NAMALWA (cell line): ENCODE data around the gene S100A9.

Experiments used
- DNase-seq: peaks from one replicate; pipeline ENCODE4 v3.0.0-alpha.2; 2015; ENCODE audit warnings: low spot score

The S100A9 gene

DNA sequence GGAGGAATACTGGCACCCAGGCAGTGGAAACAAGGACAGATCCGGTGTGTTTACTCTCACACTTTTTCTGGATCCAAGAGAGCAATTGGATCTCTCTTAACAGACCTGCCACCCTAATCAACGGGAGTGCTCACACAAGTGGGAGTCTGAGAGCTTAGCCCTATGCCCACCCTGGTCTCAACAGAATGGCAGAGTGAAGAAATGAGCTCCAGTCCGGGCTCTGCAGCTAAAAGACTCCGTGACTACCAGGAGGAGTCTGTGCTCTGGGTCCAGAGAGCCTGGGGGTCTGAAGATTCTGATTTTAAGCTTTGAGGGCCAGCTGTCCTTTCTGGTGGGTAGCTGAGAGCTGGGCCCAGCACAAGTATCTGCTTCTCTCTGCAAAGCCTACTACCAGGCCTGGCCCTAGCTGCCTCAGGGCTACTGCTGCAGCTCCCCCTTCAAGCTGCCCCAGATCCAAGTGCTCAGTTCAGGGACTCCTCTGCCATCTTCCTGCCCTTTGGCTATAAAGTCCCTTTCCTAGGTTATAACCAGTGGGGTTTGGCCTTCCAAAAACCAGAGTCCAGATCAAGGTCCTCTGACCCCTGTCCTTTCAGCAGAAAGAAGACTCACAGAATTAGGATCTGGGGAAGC is 3.9 kb downstream of the S100A9 start:
- DNase-seq, result no peak

DNA sequence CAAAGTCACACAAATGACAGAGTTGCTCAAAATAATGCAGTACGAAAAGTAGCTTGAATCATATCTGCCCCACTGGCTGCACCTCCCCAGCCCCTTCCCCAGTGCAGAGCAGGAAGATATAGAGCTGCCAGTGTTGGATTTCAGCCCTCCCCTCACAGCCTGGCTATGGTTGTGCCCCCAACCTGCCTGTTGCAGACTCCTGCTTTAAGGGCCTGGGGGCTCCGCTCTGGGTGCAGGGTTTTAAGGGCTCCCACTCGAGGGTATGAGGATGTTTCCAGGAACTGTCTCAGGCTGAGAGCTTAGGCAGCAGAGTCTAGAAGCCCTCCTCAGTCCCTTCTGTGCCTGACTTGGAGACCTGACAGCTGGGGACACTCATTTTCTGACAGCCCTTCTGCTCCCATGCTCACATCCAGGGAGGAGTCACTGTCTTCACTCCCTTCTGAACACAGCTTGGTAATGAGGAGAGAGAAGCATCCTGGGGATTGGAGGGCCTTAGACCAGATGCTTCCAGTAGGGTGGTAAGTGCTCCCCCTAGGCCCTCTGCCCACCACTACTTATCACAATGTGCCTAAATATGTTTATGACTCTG is 4.6 kb downstream of the S100A9 start:
- no peak for DNase-seq

- no peak for DNase-seq
Observed at GRCh38 chr1:153363641-153364040, 6.0 kb downstream of the S100A9 start.

DNA sequence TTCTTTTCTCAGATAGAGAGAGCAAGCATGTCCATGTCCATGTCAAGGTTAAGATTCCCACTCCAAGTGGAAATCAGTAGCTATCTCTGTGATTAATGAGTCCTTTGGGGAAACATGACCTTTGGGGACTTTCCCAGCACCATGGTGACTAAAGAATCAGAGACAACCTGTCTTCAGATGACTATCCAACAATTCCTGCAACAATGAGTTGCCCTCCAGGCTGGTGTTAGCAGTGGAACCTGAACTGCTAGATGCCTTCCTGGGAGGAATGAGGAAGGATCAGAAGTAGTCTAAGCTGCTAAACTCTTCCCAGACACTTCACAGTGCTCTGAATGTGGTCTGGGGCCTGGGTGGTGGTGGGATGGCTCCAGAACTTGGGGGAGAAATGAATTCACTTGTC is 6.5 kb downstream of the S100A9 start:
- no peak for DNase-seq

GRCh38 chr1:153364766-153365666 is 7.4 kb downstream of the S100A9 start:
- DNase-seq, result no peak

DNA sequence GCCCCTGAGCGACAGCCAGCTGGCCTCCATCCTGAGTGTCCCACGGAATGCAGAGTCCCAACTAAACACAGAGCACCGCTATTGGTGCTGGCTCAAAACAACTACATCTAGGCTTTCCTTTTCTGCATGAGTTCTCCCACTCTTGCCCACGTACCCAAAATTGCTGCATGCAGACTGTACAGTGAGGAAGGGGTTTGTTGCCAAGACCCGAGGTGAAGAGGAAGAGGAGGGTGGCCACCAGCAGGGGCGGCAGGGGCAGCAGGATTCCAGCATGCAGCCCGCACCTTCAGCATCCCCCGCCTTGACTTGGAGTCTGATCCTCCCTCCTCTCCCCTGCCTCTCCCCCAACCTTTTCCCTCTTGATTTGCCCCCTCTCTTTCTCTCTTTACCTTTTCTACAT is 8.0 kb downstream of the S100A9 start:
- DNase-seq, result no peak

GRCh38 chr1:153366261-153366660 is 8.6 kb downstream of the S100A9 start:
- no peak for DNase-seq

GRCh38 chr1:153367090-153367489 is 9.4 kb downstream of the S100A9 start:
- DNase-seq, result no peak

- no peak for DNase-seq
Observed at GRCh38 chr1:153368495-153368894, 10.8 kb downstream of the S100A9 start.

- DNase-seq, result no peak
Observed at GRCh38 chr1:153370146-153370545, 12.5 kb downstream of the S100A9 start.

DNA sequence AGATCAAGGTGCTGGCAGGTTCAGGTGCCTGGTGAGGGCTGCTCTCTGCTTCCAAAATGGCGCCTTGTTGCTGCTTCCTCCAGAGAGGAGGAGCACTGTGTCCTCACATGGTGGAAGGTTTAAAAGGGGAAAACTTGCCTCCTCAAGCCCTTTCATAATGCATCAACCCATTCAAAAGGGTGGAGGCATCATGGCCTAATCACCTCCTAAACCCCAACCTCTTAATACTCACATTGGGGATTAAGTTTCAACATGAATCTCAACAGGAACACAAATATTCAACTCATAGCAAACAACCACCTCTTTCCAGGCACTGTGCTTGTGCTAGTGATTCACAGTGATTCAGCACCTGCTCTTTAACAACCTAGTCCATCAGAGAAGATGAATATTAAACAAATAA is 13.6 kb downstream of the S100A9 start:
- no peak for DNase-seq

DNA sequence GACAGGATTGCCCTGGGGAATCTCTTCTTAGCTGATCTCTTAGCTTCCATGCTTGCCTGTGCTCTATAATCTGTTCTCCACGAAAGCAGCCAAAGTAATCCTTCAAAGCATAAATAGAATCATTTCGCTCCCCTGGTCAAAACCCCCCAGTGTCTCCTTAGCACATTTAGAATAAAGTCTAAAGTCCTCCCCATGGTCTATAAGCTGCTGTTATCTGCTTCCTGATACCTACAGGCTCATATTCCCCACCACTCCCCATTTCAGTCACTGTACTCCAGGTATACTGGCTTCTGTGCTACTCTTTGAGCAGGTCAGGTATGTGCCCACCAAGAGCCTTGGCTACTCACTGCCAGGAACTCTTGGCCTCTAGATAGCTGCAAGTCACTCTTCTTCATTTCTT is 14.9 kb downstream of the S100A9 start:
- DNase-seq, result no peak

DNA sequence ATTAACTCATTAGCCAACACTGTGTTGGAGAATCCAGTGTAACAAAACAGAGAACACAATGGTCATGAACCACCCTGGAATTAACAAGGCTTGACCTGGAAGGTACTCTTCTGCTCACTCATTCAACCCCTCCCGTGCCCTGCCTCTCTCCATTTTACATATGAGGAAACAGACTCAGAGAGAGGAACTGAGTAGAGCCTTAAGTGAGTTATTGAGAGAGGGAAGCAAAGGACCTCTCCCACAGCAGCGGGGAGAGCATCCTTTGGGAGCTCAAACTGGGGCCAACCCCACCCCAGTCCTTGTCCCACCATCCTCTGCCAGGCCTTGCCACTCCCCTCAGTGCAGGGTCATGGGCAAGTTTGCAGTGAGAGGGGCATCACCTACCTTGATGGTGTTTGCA is 16.4 kb downstream of the S100A9 start:
- no peak for DNase-seq

GRCh38 chr1:153375511-153375910 is 17.9 kb downstream of the S100A9 start, which contains the start of gene S100A12:
S100A12 (minus strand) TSS chr1:153375621; CDS start chr1:153374592, 1,029 bp downstream.
- no peak for DNase-seq

- DNase-seq, result no peak
Observed at GRCh38 chr1:153379591-153379990, 21.9 kb downstream of the S100A9 start.

- DNase-seq, result no peak
Observed at GRCh38 chr1:153380711-153381110, 23.1 kb downstream of the S100A9 start.

- no peak for DNase-seq
Observed at GRCh38 chr1:153384958-153385580, 27.4 kb downstream of the S100A9 start.

DNA sequence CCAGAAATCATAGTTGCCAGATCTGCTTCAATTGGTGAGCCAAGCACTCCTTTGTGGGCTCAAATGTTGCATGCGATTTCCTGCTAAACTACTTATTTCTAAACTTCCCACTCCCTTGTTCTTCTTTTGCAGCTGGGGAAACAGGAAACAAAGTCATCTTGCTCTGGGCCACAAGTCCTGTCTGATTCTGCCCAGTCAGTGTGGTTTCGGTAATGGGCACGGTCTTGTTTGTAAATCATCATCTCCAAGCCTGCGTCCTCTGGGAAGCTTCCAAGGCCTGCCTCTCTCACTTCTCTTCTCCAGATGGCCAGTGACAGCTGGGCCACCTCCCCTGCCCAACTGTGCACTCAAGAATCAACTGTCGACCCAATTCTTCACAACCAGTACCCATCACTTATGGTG is 28.8 kb downstream of the S100A9 start:
- DNase-seq, result no peak

GRCh38 chr1:153387001-153387400 is 29.3 kb downstream of the S100A9 start:
- no peak for DNase-seq

- DNase-seq, result no peak
Observed at GRCh38 chr1:153387785-153388184, 30.1 kb downstream of the S100A9 start.

DNA sequence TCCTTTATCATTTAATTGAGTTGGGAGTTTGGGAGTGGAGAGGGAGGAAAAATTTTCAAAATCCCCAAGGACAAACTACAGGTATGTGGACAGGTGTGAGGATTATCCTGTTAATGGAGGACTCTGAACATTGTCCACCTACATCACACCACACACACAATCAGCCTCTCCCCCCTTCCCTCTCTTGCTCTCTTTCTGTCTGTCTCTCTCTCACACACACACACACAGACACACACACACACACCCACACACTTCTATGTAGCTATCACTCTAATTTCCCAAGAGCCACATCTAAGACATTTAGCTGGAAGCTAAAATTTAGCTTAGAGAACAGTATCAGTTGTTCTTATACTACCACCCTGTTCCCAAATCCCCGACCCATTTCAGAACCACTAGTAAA is 31.7 kb downstream of the S100A9 start:
- no peak for DNase-seq
